Sigmoid colon (tissue), 4 donors: ENCODE results near the gene GPC5.

ENCODE experiments used
- EP300 ChIP-seq, 4 donors: sonication (generic); formaldehyde crosslinking; IDR thresholded peaks; one replicate each; pipeline ENCODE4 v1.6.1; 2017; ENCODE audit warnings: antibody characterized with exemption in 4 of 4
- POLR2A ChIP-seq, 2 donors: fragments of 450-650 bp; IDR thresholded peaks; one replicate each; pipeline ENCODE4 v1.6.1; 2016; ENCODE audit warnings: antibody characterized with exemption in 2 of 2, mild to moderate bottlenecking in 2 of 2, moderate library complexity in 2 of 2
- POLR2AphosphoS5 ChIP-seq, 4 donors: sonication (generic); formaldehyde crosslinking; IDR thresholded peaks; one replicate each; pipeline ENCODE4 v1.6.1; 2017; ENCODE audit warnings: antibody characterized with exemption in 4 of 4
- TF ChIP-seq, protein P1 (sequence below), 4 experiments: fragments of 450-650 bp in 3 of 4; fragments of 200-600 bp in 1 of 4; IDR thresholded peaks; one replicate each; pipeline ENCODE4 v1.5.1; 2016 to 2019; ENCODE audit warnings: antibody characterized with exemption in 4 of 4, mild to moderate bottlenecking in 3 of 4, moderate library complexity in 2 of 4

GRCh38 chr13:92827503-92827902 lies 1429.1 kb downstream of the GPC5 start:
- TF ChIP-seq, protein P1, sequence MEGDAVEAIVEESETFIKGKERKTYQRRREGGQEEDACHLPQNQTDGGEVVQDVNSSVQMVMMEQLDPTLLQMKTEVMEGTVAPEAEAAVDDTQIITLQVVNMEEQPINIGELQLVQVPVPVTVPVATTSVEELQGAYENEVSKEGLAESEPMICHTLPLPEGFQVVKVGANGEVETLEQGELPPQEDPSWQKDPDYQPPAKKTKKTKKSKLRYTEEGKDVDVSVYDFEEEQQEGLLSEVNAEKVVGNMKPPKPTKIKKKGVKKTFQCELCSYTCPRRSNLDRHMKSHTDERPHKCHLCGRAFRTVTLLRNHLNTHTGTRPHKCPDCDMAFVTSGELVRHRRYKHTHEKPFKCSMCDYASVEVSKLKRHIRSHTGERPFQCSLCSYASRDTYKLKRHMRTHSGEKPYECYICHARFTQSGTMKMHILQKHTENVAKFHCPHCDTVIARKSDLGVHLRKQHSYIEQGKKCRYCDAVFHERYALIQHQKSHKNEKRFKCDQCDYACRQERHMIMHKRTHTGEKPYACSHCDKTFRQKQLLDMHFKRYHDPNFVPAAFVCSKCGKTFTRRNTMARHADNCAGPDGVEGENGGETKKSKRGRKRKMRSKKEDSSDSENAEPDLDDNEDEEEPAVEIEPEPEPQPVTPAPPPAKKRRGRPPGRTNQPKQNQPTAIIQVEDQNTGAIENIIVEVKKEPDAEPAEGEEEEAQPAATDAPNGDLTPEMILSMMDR (IDR thresholded peaks at IDR 0.05) = no peak
- TF ChIP-seq POLR2AphosphoS5 (IDR thresholded peaks at IDR 0.05) = no peak
- no peak for TF ChIP-seq POLR2A (IDR thresholded peaks at IDR 0.05)
- no peak for TF ChIP-seq EP300 (IDR thresholded peaks at IDR 0.05)
